CD4-positive, CD25-positive, alpha-beta regulatory T cell (primary cell): ENCODE results near the gene NFATC2. TPM values are rescaled to one million over a fixed set of nuclear protein-coding genes. Genes with fewer than 3 reads are reported as not detected.

Experiments used
- ATAC-seq, 2 donors: fragments of 150-1000 bp; cut with Tn5 transposase; one replicate each; pipeline ENCODE4 v1.10.0; 2021; ENCODE audit warnings: low read depth in 2 of 2, moderate number of reproducible peaks in 2 of 2, moderate library complexity in 1 of 2
- DNase-seq, 3 donors: peaks; one replicate each; pipeline versions ENCODE4 v3.0.0 to v3.0.0-alpha.2; 2012 to 2022; ENCODE audit warnings: mixed read lengths in 1 of 3
- H3K27ac ChIP-seq: one replicate; pipeline ENCODE4 v1.7.0; 2013; ENCODE audit warnings: mild to moderate bottlenecking, low read length; ENCODE audit not compliant: insufficient read depth, poor library complexity, severe bottlenecking
- H3K27me3 ChIP-seq: one replicate; pipeline ENCODE4 v1.7.0; 2013; ENCODE audit warnings: low read length; ENCODE audit not compliant: control insufficient read depth, insufficient read depth
- H3K36me3 ChIP-seq: one replicate; pipeline ENCODE4 v1.7.0; 2013; ENCODE audit warnings: mild to moderate bottlenecking, low read length, moderate library complexity; ENCODE audit not compliant: control insufficient read depth, insufficient read depth
- H3K4me1 ChIP-seq: 2 replicates; pipeline ENCODE4 v1.7.0; 2013; ENCODE audit warnings: mild to moderate bottlenecking, low read length; ENCODE audit not compliant: insufficient read depth, control insufficient read depth, poor library complexity, severe bottlenecking
- H3K4me3 ChIP-seq: one replicate; pipeline ENCODE4 v1.7.0; 2013; ENCODE audit warnings: low read depth, mild to moderate bottlenecking, low read length, moderate library complexity
- H3K9me3 ChIP-seq, 2 experiments: 1 replicate in 1 of 2; 2 replicates in 1 of 2; pipeline ENCODE4 v1.7.0; 2013; ENCODE audit warnings: low read length in 2 of 2, mild to moderate bottlenecking in 1 of 2, moderate library complexity in 1 of 2; ENCODE audit not compliant: control insufficient read depth in 2 of 2
- H3K27ac Mint-ChIP-seq, 3 donors: one replicate each; pipeline ENCODE4 v1.8.0; 2020 to 2022; ENCODE audit warnings: mild to moderate bottlenecking in 3 of 3, mixed read lengths in 3 of 3, moderate library complexity in 2 of 3
- H3K27me3 Mint-ChIP-seq: one replicate; pipeline ENCODE4 v1.8.0; 2022; ENCODE audit warnings: mild to moderate bottlenecking, mixed read lengths
- H3K36me3 Mint-ChIP-seq: one replicate; pipeline ENCODE4 v1.8.0; 2020; ENCODE audit warnings: mixed read lengths
- H3K4me1 Mint-ChIP-seq, 4 donors: one replicate each; pipeline ENCODE4 v1.8.0; 2020 to 2022; ENCODE audit warnings: mixed read lengths in 4 of 4, mild to moderate bottlenecking in 1 of 4
- H3K4me3 Mint-ChIP-seq, 4 donors: one replicate each; pipeline ENCODE4 v1.8.0; 2020 to 2022; ENCODE audit warnings: mild to moderate bottlenecking in 4 of 4, mixed read lengths in 4 of 4, moderate library complexity in 3 of 4
- H3K9me3 Mint-ChIP-seq, 7 donors: one replicate each; pipeline ENCODE4 v1.8.0; 2020 to 2022; ENCODE audit warnings: mixed read lengths in 7 of 7, mild to moderate bottlenecking in 3 of 7, moderate library complexity in 2 of 7
- polyA plus RNA-seq, 4 donors: library from polyadenylated mRNA; unstranded; fragments of 300-500 nt; fragmentation: Illumina TruSeq; gene quantifications; one replicate each; pipeline ENCODE4 v1.2.3, GENCODE V29; 2021
- total RNA-seq: library from RNA; stranded (reverse); gene quantifications from one replicate; pipeline ENCODE4 v1.2.3, GENCODE V29; 2022

The NFATC2 gene
- total and polyA plus RNA-seq, 5 donors from 2014 or later, result 11.0 to 56.8 (median 14.2) TPM

DNA sequence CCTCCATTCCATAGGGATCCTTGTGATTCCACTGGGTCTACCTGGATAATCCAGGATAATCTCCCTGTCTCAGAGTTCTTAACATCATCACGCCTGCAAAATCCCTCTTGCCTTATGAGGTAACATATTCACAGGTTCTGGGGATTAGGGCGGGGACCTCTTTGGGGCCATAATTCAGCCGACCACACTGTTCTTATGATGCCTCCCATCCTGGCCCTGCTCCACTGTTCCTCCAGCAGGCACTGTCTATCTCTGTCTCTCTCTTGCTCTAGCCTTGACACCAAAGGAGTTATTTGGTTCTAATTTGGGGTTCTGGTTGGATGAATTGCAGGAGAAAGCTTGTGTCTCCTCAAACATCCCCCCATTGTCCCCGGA is 168.1 kb downstream of the NFATC2 start:
- Histone ChIP-seq H3K4me3 (no peak overlapping the region), H3K4me1 (peaks cover 3% of the 10 kb centered on the region), H3K27ac (no peak overlapping the region), H3K9me3 (no peaks in the 10 kb centered on the region), H3K36me3 (no peaks in the 10 kb centered on the region), H3K27me3 (no peaks in the 10 kb centered on the region)
- ATAC-seq (no peak), DNase-seq (no peak)
- Mint-ChIP-seq H3K4me1 (peaks cover 0 to 8% (median 7%) of the 10 kb centered on the region in 4 donors), H3K36me3 (peaks cover 11% of the 10 kb centered on the region), H3K9me3 (no peaks in the 10 kb centered on the region), H3K27ac (peak overlapping the region in 2 of 3 donors; percentile 57 to 58), H3K4me3 (no peak overlapping the region), H3K27me3 (no peaks in the 10 kb centered on the region)

GRCh38 chr20:51373713-51374455 is 168.6 kb downstream of the NFATC2 start:
- ATAC-seq (no peak), DNase-seq (no peak)
- Mint-ChIP-seq H3K4me1 (peaks cover 0 to 8% (median 7%) of the 10 kb centered on the region in 4 donors), H3K27ac (no peak overlapping the region), H3K4me3 (no peak overlapping the region), H3K36me3 (peaks cover 11% of the 10 kb centered on the region), H3K9me3 (no peaks in the 10 kb centered on the region), H3K27me3 (no peaks in the 10 kb centered on the region)
- H3K36me3 ChIP-seq, result no peaks in the 10 kb centered on the region
- H3K27me3 ChIP-seq, result no peaks in the 10 kb centered on the region
- no peaks in the 10 kb centered on the region for H3K9me3 ChIP-seq
- H3K4me3 ChIP-seq, result no peak overlapping the region
- peaks cover 3% of the 10 kb centered on the region for H3K4me1 ChIP-seq
- H3K27ac ChIP-seq, result no peak overlapping the region

GRCh38 chr20:51372966-51373365 is 169.6 kb downstream of the NFATC2 start:
- Mint-ChIP-seq H3K27ac (no peak overlapping the region), H3K4me1 (peaks cover 0 to 8% (median 6%) of the 10 kb centered on the region in 4 donors), H3K4me3 (no peak overlapping the region), H3K27me3 (no peaks in the 10 kb centered on the region), H3K9me3 (no peaks in the 10 kb centered on the region), H3K36me3 (peaks cover 7% of the 10 kb centered on the region)
- ATAC-seq (no peak), DNase-seq (no peak)
- Histone ChIP-seq H3K27me3 (no peaks in the 10 kb centered on the region), H3K4me1 (peaks cover 3% of the 10 kb centered on the region), H3K27ac (no peak overlapping the region), H3K36me3 (no peaks in the 10 kb centered on the region), H3K4me3 (no peak overlapping the region), H3K9me3 (no peaks in the 10 kb centered on the region)

- peak; percentile 71 to 74 for ATAC-seq
- peaks cover 3% of the 10 kb centered on the region for H3K4me1 ChIP-seq
- H3K36me3 ChIP-seq, result no peaks in the 10 kb centered on the region
- no peak overlapping the region for H3K27ac ChIP-seq
- H3K4me3 ChIP-seq, result no peak overlapping the region
- H3K27ac Mint-ChIP-seq, result peak overlapping the region in 1 of 3 donors; percentile 42
- peak; percentile 18 to 54 (median 50) for DNase-seq
- peaks cover 3% of the 10 kb centered on the region for H3K36me3 Mint-ChIP-seq
- no peaks in the 10 kb centered on the region for H3K9me3 Mint-ChIP-seq
- no peak overlapping the region for H3K4me3 Mint-ChIP-seq
- H3K27me3 Mint-ChIP-seq, result no peaks in the 10 kb centered on the region
- H3K9me3 ChIP-seq, result no peaks in the 10 kb centered on the region
- peaks cover 0 to 8% (median 6%) of the 10 kb centered on the region in 4 donors for H3K4me1 Mint-ChIP-seq
- H3K27me3 ChIP-seq, result no peaks in the 10 kb centered on the region
These were observed 170.2 kb downstream of the NFATC2 start for GRCh38 chr20:51372176-51372803.

DNA sequence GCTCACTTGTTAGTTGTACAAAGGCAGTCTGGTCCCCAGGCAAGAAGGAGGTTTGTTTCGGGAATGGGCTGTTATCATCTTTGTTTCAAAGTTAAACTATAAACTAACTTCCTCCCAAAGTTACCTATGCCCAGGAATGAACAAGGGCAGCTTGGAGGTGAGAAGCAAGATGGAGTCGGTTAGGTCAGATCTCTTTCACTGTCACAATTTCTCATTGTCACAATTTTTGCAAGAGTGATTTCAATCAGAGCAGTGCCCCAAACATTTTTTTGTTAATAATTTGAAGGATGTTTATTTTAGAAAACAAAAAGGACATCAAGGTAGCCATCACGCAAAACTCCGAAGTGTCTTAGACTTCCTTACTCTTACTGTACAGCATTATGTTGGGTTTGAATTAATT is 170.8 kb downstream of the NFATC2 start:
- Mint-ChIP-seq H3K27me3 (no peaks in the 10 kb centered on the region), H3K36me3 (peaks cover 6% of the 10 kb centered on the region), H3K4me3 (no peak overlapping the region), H3K27ac (no peak overlapping the region), H3K9me3 (no peaks in the 10 kb centered on the region), H3K4me1 (peaks cover 0 to 8% (median 6%) of the 10 kb centered on the region in 4 donors)
- DNase-seq (no peak), ATAC-seq (no peak)
- no peaks in the 10 kb centered on the region for H3K9me3 ChIP-seq
- H3K4me1 ChIP-seq, result peaks cover 3% of the 10 kb centered on the region
- no peak overlapping the region for H3K4me3 ChIP-seq
- no peaks in the 10 kb centered on the region for H3K27me3 ChIP-seq
- no peaks in the 10 kb centered on the region for H3K36me3 ChIP-seq
- no peak overlapping the region for H3K27ac ChIP-seq

GRCh38 chr20:51369503-51369902 is 173.0 kb downstream of the NFATC2 start:
- DNase-seq (no peak), ATAC-seq (no peak)
- H3K36me3 Mint-ChIP-seq, result peaks cover 8% of the 10 kb centered on the region
- Histone ChIP-seq H3K27ac (no peak overlapping the region), H3K4me3 (no peak overlapping the region), H3K4me1 (peaks cover 3% of the 10 kb centered on the region), H3K36me3 (no peaks in the 10 kb centered on the region), H3K9me3 (no peaks in the 10 kb centered on the region), H3K27me3 (no peaks in the 10 kb centered on the region)
- no peak overlapping the region for H3K4me3 Mint-ChIP-seq
- H3K27me3 Mint-ChIP-seq, result no peaks in the 10 kb centered on the region
- peaks cover 0 to 8% (median 5%) of the 10 kb centered on the region in 4 donors for H3K4me1 Mint-ChIP-seq
- no peak overlapping the region for H3K27ac Mint-ChIP-seq
- H3K9me3 Mint-ChIP-seq, result peaks cover 0 to 4% (median 0%) of the 10 kb centered on the region in 7 donors

- Mint-ChIP-seq H3K27ac (no peak overlapping the region), H3K4me3 (peak overlapping the region in 1 of 4 donors; percentile 48), H3K27me3 (no peaks in the 10 kb centered on the region), H3K4me1 (peaks cover 0 to 8% (median 5%) of the 10 kb centered on the region in 4 donors), H3K9me3 (peaks cover 0 to 8% (median 2%) of the 10 kb centered on the region in 7 donors), H3K36me3 (peaks cover 8% of the 10 kb centered on the region)
- Histone ChIP-seq H3K27me3 (no peaks in the 10 kb centered on the region), H3K27ac (no peak overlapping the region), H3K4me1 (peaks cover 3% of the 10 kb centered on the region), H3K4me3 (no peak overlapping the region), H3K36me3 (no peaks in the 10 kb centered on the region), H3K9me3 (no peaks in the 10 kb centered on the region)
- no peak for DNase-seq
- no peak for ATAC-seq
These were observed 173.9 kb downstream of the NFATC2 start for GRCh38 chr20:51368461-51369211.
